Stimulated activated memory B cell treated with anti-CD40 and anti-IgM and Interleukin-4, amounts not matched to agents 10 μg/mL and 1 μg/mL and 100 μg/mL, for 72 hours (primary cell): Measurements from ENCODE around the gene E2F8.
"Not testable (repeated sequence)": the region's sequence is repeated elsewhere in the genome, so short reads cannot be mapped to it uniquely, and the experiment has no call there.

ENCODE experiments used
- ATAC-seq: fragments of 150-1000 bp; cut with Tn5 transposase; 2 replicates; pipeline ENCODE4 v1.10.0; 2021
- H3K27ac Mint-ChIP-seq: one replicate; pipeline ENCODE4 v1.8.0; 2022; ENCODE audit warnings: mild to moderate bottlenecking, mixed read lengths
- H3K27me3 Mint-ChIP-seq: one replicate; pipeline ENCODE4 v1.8.0; 2022; ENCODE audit warnings: mixed read lengths
- H3K36me3 Mint-ChIP-seq: one replicate; pipeline ENCODE4 v1.8.0; 2022; ENCODE audit warnings: mixed read lengths
- H3K4me1 Mint-ChIP-seq: one replicate; pipeline ENCODE4 v1.8.0; 2022; ENCODE audit warnings: mixed read lengths
- H3K4me3 Mint-ChIP-seq: one replicate; pipeline ENCODE4 v1.8.0; 2022; ENCODE audit warnings: mild to moderate bottlenecking, moderate library complexity, mixed read lengths
- H3K9me3 Mint-ChIP-seq: one replicate; pipeline ENCODE4 v1.8.0; 2022; ENCODE audit warnings: mixed read lengths

The E2F8 gene

GRCh38 chr11:19240420-19241259 is at the start of gene E2F8:
TSS of gene E2F8 (minus strand) at chr11:19240945. CDS start at chr11:19240121, 824 bp downstream.
- no peaks in the 10 kb centered on the region for H3K9me3 Mint-ChIP-seq
- no peaks in the 10 kb centered on the region for H3K36me3 Mint-ChIP-seq
- peak; percentile 95 for ATAC-seq
- peaks cover 15% of the 10 kb centered on the region for H3K4me1 Mint-ChIP-seq
- no peak within 1 kb of the TSS for H3K27ac Mint-ChIP-seq
- H3K4me3 Mint-ChIP-seq: peak within 1 kb of the TSS; percentile 86
- H3K27me3 Mint-ChIP-seq: peaks cover 45% of the 10 kb centered on the region

DNA sequence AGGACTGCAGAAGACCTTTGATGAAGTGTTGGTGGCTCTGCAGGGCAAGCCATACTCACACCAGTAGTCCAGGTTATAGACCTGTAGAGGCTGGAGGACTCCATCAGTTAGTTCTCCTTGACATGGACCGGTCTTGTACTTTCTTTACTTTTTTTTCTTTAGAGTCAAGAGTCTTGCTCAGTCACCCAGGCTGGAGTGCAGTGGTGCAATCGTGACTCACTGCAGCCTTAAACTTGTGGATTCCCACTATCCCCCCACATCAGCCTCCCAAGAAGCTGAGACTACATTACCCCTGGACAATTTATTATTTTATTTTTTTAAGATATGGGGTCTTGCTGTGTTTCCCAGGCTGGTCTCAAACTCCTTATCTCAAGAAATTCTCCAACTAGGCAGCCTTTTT is 49.6 kb upstream of the E2F8 start:
- Mint-ChIP-seq H3K9me3 (no peaks in the 10 kb centered on the region), H3K4me1 (no peaks in the 10 kb centered on the region), H3K27ac (no peak overlapping the region), H3K4me3 (no peak overlapping the region), H3K36me3 (no peaks in the 10 kb centered on the region), H3K27me3 (peaks cover 8% of the 10 kb centered on the region)
- ATAC-seq: no peak

- Mint-ChIP-seq H3K27me3 (peaks cover 13% of the 10 kb centered on the region), H3K4me1 (peaks cover 5% of the 10 kb centered on the region), H3K27ac (no peak overlapping the region), H3K36me3 (no peaks in the 10 kb centered on the region), H3K4me3 (no peak overlapping the region), H3K9me3 (no peaks in the 10 kb centered on the region)
- ATAC-seq: no peak
These were observed 47.5 kb upstream of the E2F8 start for GRCh38 chr11:19288256-19288655.

- Mint-ChIP-seq H3K36me3 (no peaks in the 10 kb centered on the region), H3K27ac (no peak overlapping the region), H3K4me3 (no peak overlapping the region), H3K9me3 (no peaks in the 10 kb centered on the region), H3K4me1 (peaks cover 5% of the 10 kb centered on the region), H3K27me3 (peaks cover 13% of the 10 kb centered on the region)
- no peak for ATAC-seq
These were observed 45.7 kb upstream of the E2F8 start for GRCh38 chr11:19286411-19286810.

DNA sequence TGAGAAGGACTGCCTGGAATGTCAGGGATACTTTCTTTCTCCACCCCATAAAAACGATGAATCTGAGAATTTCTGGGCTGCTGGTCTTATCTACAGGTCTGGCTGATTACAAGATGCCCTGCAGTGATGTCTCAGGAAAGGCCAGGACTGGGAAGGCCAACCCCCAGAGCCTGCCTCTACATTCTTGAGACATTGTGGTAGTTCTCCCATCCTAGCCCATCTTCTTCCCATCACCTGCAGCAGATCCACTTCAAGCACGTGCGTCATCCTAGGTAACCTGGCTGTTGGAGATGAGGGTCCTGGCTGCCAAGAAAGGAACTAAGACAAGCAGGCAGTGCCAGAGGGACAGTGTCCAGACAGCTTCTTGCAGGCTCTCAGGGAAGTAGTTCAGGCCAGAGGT is 44.1 kb upstream of the E2F8 start:
- Mint-ChIP-seq H3K4me3 (no peak overlapping the region), H3K27ac (no peak overlapping the region), H3K36me3 (no peaks in the 10 kb centered on the region), H3K9me3 (no peaks in the 10 kb centered on the region), H3K27me3 (peaks cover 13% of the 10 kb centered on the region), H3K4me1 (peaks cover 5% of the 10 kb centered on the region)
- ATAC-seq: no peak

- H3K4me1 Mint-ChIP-seq: peaks cover 5% of the 10 kb centered on the region
- H3K9me3 Mint-ChIP-seq: no peaks in the 10 kb centered on the region
- no peak overlapping the region for H3K4me3 Mint-ChIP-seq
- no peak overlapping the region for H3K27ac Mint-ChIP-seq
- H3K36me3 Mint-ChIP-seq: no peaks in the 10 kb centered on the region
- ATAC-seq: no peak
- H3K27me3 Mint-ChIP-seq: peaks cover 13% of the 10 kb centered on the region
These were observed 43.2 kb upstream of the E2F8 start for GRCh38 chr11:19283991-19284390.

- Mint-ChIP-seq H3K27me3 (peaks cover 13% of the 10 kb centered on the region), H3K27ac (no peak overlapping the region), H3K4me3 (no peak overlapping the region), H3K36me3 (no peaks in the 10 kb centered on the region), H3K4me1 (peaks cover 5% of the 10 kb centered on the region), H3K9me3 (no peaks in the 10 kb centered on the region)
- ATAC-seq: no peak
These were observed 40.8 kb upstream of the E2F8 start for GRCh38 chr11:19281555-19281954.

DNA sequence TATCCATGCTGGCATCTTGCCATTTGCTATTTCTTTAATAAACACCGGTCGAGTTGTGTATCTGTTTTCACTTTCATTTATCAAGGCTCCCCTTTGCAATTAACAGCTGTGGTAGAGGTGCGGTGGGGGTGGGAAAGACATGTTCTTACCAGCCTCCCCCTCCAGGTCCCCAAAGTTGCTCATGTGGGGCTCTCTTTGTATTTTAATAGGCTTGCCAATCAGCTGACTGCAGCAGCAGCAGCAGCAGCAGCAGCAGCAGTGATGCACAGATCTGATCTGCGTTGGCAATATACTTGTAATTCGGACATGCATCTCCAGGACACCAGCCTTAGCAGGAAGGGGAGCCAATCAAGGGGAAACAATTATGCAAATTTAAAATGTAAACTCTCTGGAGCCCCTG is 40.3 kb upstream of the E2F8 start:
- Mint-ChIP-seq H3K4me1 (peaks cover 5% of the 10 kb centered on the region), H3K27ac (no peak overlapping the region), H3K9me3 (no peaks in the 10 kb centered on the region), H3K4me3 (no peak overlapping the region), H3K36me3 (no peaks in the 10 kb centered on the region), H3K27me3 (peaks cover 12% of the 10 kb centered on the region)
- ATAC-seq: no peak

DNA sequence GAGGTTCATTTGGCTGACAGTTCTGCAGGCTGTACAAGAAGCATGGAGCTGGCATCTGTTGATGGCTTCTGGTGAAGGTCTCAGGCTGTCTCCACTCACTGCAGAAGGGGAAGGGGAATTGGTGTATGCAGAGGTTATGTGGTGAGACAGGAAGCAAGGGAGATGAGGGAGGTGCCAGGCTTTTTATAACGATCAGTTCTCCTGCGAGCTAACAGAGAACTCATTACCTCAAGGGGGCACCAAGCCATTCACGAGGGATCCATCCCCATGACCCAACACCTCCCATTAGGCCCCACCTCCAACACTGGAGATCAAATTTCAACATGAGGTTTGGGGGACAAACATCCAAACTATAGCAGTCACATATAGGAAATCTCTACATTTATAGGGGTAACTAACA is 38.7 kb upstream of the E2F8 start:
- no peak for ATAC-seq
- Mint-ChIP-seq H3K36me3 (no peaks in the 10 kb centered on the region), H3K27me3 (no peaks in the 10 kb centered on the region), H3K4me3 (no peak overlapping the region), H3K9me3 (no peaks in the 10 kb centered on the region), H3K27ac (no peak overlapping the region), H3K4me1 (peaks cover 5% of the 10 kb centered on the region)

DNA sequence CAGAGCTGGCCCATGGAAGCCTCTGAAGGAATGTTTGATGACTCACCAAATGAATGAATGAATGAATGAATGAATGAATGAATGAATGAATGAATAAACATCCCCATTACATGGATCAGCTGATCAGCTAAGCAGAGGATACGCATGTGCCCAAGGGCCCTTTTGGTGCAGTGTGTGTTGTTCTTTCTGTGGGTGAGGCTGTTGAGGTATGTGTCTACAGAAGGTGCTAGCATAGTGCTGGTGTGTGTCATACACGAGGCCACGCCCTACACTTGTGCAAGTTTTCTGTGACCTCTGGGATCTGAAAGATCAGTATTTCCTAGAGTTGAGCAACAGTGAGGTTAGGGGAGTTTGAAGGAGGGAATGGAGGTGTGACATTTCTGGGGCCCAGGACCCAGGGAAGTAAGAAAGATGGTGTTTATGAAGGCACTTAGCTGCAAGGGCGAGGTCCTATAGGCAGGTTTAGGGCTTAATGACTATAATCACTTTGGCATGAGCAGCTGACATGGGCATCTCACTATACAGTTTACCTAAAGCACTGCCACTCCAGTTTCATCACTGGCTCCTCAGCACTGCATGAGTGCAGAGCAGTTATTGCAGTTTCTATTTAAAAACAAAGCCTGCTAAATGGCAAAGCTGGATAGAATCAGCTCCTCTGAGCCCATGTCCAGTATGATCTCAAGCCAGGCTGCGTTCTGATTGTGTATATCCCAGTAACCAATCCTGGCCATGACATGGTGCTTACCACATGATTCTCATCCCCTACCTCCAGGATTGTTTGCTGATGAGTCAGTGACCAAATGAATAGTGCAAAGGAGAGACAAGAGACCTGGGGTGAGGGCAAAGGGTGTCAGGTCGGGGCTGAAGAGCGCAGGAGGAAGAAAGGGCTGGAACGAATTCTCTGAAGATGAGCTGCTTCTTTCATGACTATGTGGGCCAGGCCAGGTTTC is 36.4 kb upstream of the E2F8 start:
- Mint-ChIP-seq H3K27ac (no peak overlapping the region), H3K4me3 (no peak overlapping the region), H3K4me1 (no peaks in the 10 kb centered on the region), H3K9me3 (no peaks in the 10 kb centered on the region), H3K36me3 (no peaks in the 10 kb centered on the region), H3K27me3 (no peaks in the 10 kb centered on the region)
- ATAC-seq: peak; percentile 32

GRCh38 chr11:19275496-19275895 is 34.8 kb upstream of the E2F8 start:
- ATAC-seq: no peak
- Mint-ChIP-seq H3K4me1 (no peaks in the 10 kb centered on the region), H3K4me3 (no peak overlapping the region), H3K27me3 (peaks cover 12% of the 10 kb centered on the region), H3K27ac (no peak overlapping the region), H3K9me3 (no peaks in the 10 kb centered on the region), H3K36me3 (no peaks in the 10 kb centered on the region)

GRCh38 chr11:19273219-19273618 is 32.5 kb upstream of the E2F8 start:
- not testable (repeated sequence) for H3K27ac Mint-ChIP-seq, ATAC-seq, H3K4me3 Mint-ChIP-seq, H3K36me3 Mint-ChIP-seq, H3K4me1 Mint-ChIP-seq, H3K9me3 Mint-ChIP-seq
- peaks cover 15% of the 10 kb centered on the region for H3K27me3 Mint-ChIP-seq

DNA sequence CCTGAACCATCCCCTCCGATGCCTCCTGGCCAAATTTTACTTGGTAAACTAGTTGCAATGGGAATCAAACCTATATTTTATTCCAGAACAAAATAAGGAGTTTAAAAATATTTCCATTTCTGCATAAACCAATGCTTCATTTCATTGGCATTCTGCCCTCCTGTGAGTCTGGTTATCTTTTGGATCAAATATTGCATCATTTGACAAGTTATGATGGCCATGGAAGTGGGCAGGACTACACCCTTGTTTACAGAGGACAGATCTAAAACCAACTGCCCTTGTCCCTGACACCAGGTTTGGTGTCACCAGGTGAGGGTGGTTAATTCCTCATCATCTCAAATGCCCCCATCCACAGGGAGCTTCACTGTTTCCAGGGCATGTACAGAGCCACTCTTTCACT is 28.2 kb upstream of the E2F8 start:
- no peak for ATAC-seq
- Mint-ChIP-seq H3K4me3 (no peak overlapping the region), H3K4me1 (no peaks in the 10 kb centered on the region), H3K27me3 (peaks cover 24% of the 10 kb centered on the region), H3K9me3 (no peaks in the 10 kb centered on the region), H3K36me3 (no peaks in the 10 kb centered on the region), H3K27ac (no peak overlapping the region)

GRCh38 chr11:19267567-19267966 is 26.8 kb upstream of the E2F8 start:
- no peaks in the 10 kb centered on the region for H3K36me3 Mint-ChIP-seq
- no peaks in the 10 kb centered on the region for H3K4me1 Mint-ChIP-seq
- H3K4me3 Mint-ChIP-seq: no peak overlapping the region
- ATAC-seq: no peak
- H3K9me3 Mint-ChIP-seq: no peaks in the 10 kb centered on the region
- H3K27me3 Mint-ChIP-seq: peaks cover 24% of the 10 kb centered on the region
- no peak overlapping the region for H3K27ac Mint-ChIP-seq

- ATAC-seq: no peak
These were observed 22.6 kb upstream of the E2F8 start for GRCh38 chr11:19263333-19263732.

More at GRCh38 chr11:19263333-19263732, 22.6 kb upstream of the E2F8 start:
- Mint-ChIP-seq H3K27me3 (peaks cover 9% of the 10 kb centered on the region), H3K27ac (no peak overlapping the region), H3K9me3 (no peaks in the 10 kb centered on the region), H3K4me1 (no peaks in the 10 kb centered on the region), H3K4me3 (no peak overlapping the region), H3K36me3 (no peaks in the 10 kb centered on the region)
